KBM-7 (cell line): ENCODE results near the gene NSD2.

ENCODE experiments used
- DNase-seq: peaks from one replicate; pipeline ENCODE4 v3.0.0-alpha.2; 2015
- in situ Hi-C: fragments of 300-500 bp; cut with MboI; formaldehyde crosslinking; loops from 2 replicates; pipeline ENCODE4 v1.14.3; 2020; ENCODE audit warnings: low sequenced_read_pairs, low pct_unique_long_range_greater_than_20kb, mixed read lengths

The NSD2 gene

DNA sequence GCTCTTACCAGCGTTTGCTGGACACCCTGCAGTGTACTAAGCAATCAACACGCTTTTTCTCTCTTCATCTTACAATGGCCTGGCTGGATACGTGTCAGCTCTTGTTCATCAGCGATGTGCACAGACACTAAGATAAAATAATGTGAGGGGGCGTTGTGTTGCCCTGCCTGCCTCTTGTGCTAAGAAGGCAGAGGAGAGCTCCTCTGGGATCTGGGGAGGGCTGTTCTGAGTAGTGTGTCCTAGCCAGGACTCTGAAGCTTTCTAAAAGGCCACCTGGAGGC is 87.9 kb downstream of the NSD2 start:
- in situ Hi-C loops = no loop called here

GRCh38 chr4:1960170-1960825 is 89.1 kb downstream of the NSD2 start:
- no peak for DNase-seq
- in situ Hi-C loops = no loop called here

More for the DNA sequence above, 87.9 kb downstream of the NSD2 start:
- no peak for DNase-seq

GRCh38 chr4:1961038-1961437 is 89.8 kb downstream of the NSD2 start:
- in situ Hi-C loops = no loop called here
- no peak for DNase-seq

- in situ Hi-C loops = no loop called here
- DNase-seq = no peak
Observed at GRCh38 chr4:1961563-1961962, 90.4 kb downstream of the NSD2 start.

- DNase-seq = no peak
- in situ Hi-C loops = no loop called here
Observed at GRCh38 chr4:1962980-1963379, 91.8 kb downstream of the NSD2 start.

DNA sequence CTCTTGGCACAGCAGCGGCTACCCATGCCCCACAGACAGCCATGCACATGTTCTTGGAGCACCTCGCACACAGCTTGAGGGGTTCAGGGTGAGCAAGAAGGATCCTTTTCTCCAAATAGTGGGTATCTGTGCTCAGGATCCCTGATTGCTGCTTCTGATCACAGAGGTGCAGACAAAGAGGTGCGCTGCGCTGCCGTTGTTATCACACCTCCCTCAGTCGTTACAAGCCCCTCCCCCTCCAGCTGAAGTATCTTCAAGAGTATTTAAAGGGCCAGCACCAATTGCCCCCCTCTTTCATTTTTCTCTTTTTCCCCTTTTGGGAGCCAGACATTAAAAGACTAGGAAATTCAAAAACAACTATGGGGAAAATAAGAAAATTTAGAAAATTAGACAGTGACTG is 93.2 kb downstream of the NSD2 start:
- in situ Hi-C loops = no loop called here
- no peak for DNase-seq

DNA sequence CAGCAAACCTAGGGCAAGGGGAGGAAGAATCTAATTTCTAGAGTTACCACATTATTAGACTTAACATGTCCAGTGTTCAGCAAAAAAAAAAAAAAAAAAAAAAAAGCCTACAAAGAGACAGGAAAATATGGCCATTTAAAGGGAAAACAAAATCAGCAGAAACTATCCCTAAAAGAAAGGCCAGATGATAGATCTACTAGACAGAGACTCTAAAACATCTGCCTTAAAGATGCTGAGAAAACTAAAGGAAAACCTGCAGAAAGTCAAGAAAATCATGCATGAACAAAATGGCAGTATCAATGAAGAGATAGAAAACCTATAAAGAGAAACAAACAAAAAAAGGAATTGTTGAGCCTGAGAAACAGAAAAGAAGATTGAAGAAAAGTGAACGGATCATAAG is 93.8 kb downstream of the NSD2 start:
- DNase-seq = no peak
- in situ Hi-C loops = no loop called here

DNA sequence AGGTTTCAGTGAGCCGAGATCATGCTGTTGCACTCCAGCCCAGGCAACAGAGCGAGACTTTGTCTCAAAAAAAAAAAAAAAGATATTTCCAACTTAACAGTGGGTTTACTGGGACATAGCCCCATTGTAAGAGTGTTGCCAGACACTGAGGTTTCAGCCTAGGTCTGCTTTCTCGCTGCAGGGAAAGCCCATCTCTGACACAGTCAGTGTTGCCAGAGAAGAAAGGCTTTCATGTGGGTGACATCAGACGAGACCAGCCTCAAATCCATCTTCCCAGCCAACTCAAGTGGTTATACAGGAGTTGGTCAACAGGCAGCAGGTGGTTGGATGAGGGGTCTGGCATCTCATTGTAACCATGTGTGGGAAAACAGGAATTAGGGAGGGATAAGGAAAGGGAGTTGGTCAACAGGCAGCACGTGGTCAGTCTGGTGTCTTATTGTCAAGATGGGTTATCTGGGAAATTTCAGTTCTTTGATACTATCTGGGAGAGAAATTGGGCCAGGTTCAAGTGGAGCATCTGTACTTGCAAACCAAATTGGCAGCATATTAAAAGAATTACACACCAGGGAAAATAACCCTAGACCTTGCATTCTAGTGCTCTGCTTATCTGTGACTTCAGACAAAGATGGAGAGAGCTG is 96.4 kb downstream of the NSD2 start:
- DNase-seq = no peak

DNA sequence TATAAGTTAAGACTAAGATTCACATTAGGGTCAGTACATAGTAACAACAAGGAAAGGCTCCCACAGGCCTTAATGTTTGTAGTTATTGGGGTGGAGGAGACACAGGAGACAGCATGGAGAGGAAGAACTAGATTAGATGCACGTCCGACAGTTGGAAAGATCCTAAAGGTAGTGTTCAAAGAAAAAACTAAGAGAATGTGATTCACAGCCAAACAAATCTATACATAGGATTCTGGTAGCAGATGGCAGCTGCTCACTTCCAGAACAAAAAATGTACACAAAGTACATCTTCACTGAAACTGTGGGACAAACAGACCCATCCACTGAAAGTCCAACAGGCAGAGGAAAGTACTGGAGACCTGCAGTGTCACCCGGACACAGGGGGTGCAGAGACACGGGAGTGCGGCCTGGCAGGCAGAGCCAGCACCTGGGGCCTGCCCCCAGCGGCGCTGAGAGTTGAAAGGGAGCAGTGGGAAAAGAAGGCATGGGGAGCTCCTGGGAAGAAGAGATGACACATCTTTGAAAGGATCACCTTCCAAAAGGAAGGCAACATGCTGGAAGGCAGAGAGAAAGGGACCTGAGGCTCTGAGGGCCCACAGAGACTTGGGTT is 97.6 kb downstream of the NSD2 start:
- DNase-seq = no peak
- in situ Hi-C loops = no loop called here

More for the DNA sequence above, 96.4 kb downstream of the NSD2 start:
- in situ Hi-C loops = no loop called here

DNA sequence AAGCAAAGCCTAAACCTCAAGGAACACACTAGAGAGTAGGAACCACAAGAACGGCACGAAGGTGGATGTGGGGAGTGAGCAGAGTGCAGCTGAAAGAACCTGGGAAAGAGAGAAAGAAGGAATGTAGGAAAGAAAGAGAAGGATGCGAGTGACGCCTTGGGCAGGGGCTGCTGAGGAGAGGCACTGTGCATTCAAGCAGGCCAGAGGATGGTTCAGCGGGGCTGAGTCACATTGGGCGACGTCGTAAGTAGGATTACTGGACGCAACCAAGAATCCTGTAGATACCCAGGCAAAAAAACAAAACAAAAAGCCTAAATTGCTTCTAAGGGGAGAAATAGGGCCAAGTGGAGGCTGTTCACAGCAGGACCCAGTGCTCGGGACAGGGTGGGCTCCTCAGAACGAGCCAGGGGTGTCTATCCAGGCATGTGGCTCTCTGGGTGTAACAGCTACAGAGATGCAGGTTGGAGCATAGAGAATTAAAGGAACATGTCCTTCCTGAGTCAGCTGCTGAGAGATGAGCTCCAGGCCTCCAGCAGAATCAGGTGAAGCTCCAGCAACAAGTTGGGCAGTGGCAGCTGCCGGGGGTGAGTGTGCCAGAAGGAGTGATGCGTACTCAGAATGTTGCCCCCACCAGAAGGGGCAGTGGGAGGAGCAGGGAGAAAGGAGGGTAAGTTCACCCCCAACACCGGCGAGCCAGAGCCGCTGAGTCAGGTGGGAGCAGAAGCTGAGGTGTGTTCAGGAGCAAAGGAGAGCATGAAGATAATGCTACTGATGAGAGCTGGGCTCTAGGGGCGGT is 98.9 kb downstream of the NSD2 start:
- DNase-seq = no peak
- in situ Hi-C loops = no loop called here

- in situ Hi-C loops = no loop called here
- no peak for DNase-seq
Observed at GRCh38 chr4:1970926-1971325, 99.7 kb downstream of the NSD2 start.

- in situ Hi-C loops = no loop called here
Observed at GRCh38 chr4:1971456-1972200, 100.4 kb downstream of the NSD2 start.

GRCh38 chr4:1972414-1972813 is 101.2 kb downstream of the NSD2 start:
- no peak for DNase-seq
- in situ Hi-C loops = no loop called here

More at GRCh38 chr4:1971456-1972200, 100.4 kb downstream of the NSD2 start:
- DNase-seq = no peak

GRCh38 chr4:1973218-1973617 is 102.0 kb downstream of the NSD2 start:
- in situ Hi-C loops = no loop called here
- DNase-seq = no peak

GRCh38 chr4:1973661-1974060 is 102.5 kb downstream of the NSD2 start:
- DNase-seq = no peak
- in situ Hi-C loops = no loop called here

- in situ Hi-C loops = no loop called here
- no peak for DNase-seq
Observed at GRCh38 chr4:1974840-1975239, 103.6 kb downstream of the NSD2 start.

DNA sequence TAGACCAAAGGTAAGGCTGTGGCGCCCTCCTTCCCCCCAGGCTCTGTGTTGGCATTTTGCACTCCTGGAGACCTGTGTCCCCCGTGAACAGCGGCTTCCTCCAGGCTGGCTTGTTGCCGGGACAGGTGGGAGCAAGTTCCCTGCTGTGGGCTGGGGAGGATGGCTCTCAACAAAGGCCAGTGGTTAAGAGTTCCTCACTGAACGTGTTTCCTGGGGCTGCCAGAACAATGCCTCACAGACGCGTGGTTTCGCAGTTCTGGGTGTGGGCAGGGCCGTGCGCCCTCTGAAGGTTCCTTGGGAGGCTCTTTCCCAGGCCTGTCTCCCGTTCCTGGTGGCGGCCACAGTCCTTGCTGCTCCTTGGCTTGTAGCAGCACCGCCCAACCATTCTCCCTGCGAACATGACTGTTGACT is 104.2 kb downstream of the NSD2 start:
- in situ Hi-C loops = no loop called here
- DNase-seq = no peak

- in situ Hi-C loops = no loop called here
- DNase-seq = no peak
Observed at GRCh38 chr4:1975880-1976279, 104.7 kb downstream of the NSD2 start.
